Kidney (tissue), 14 donors: ENCODE results near the gene CRACDL. TPM values are rescaled to one million over a fixed set of nuclear protein-coding genes. Genes with fewer than 3 reads are reported as not detected.

Experiments used
- DNase-seq, 5 donors: peaks; one replicate each; pipeline ENCODE4 v3.0.0-alpha.2; 2013 to 2020
- FAIRE-seq: peaks from 2 replicates; lab custom pipeline; 2012; peaks lifted over from hg19 to GRCh38; lab: Jason Lieb, UNC
- H3K27ac ChIP-seq, 2 donors: one replicate each; pipeline ENCODE4 v1.7.0; 2013; ENCODE audit warnings: low read depth in 2 of 2, low read length in 2 of 2, inconsistent platforms in 1 of 2
- H3K27me3 ChIP-seq: one replicate; pipeline ENCODE4 v1.7.1; 2013; ENCODE audit warnings: low read length, inconsistent platforms; ENCODE audit not compliant: control insufficient read depth, insufficient read depth
- H3K36me3 ChIP-seq, 3 donors: one replicate each; pipeline versions ENCODE4 v1.7.0 to v1.7.1; 2013; ENCODE audit warnings: low read length in 3 of 3, control low read depth in 1 of 3, inconsistent platforms in 1 of 3; ENCODE audit not compliant: insufficient read depth in 3 of 3, control insufficient read depth in 2 of 3
- H3K4me1 ChIP-seq, 3 donors: one replicate each; pipeline versions ENCODE4 v1.7.0 to v1.7.1; 2013; ENCODE audit warnings: low read length in 3 of 3, inconsistent platforms in 1 of 3, low read depth in 1 of 3; ENCODE audit not compliant: control insufficient read depth in 2 of 3, insufficient read depth in 2 of 3
- H3K4me3 ChIP-seq, 3 donors: one replicate each; pipeline versions ENCODE4 v1.7.0 to v1.8.1; 2013; ENCODE audit warnings: low read length in 3 of 3, control low read depth in 1 of 3, inconsistent platforms in 1 of 3
- H3K9ac ChIP-seq, 3 donors: one replicate each; pipeline versions ENCODE4 v1.7.0 to v1.7.1; 2013; ENCODE audit warnings: low read length in 3 of 3, control low read depth in 1 of 3, inconsistent platforms in 1 of 3
- H3K9me3 ChIP-seq, 3 donors: one replicate each; pipeline versions ENCODE4 v1.7.0 to v1.7.1; 2013; ENCODE audit warnings: low read length in 3 of 3, control low read depth in 1 of 3, inconsistent platforms in 1 of 3; ENCODE audit not compliant: control insufficient read depth in 2 of 3, insufficient read depth in 1 of 3
- intact Hi-C: fragments of 100-400 bp; cut with DNase I; formaldehyde crosslinking; loops from one replicate; pipeline ENCODE4 v1.11.1; 2022
- polyA plus RNA-seq: library from polyadenylated mRNA; stranded (reverse); fragments of 350-450 nt; fragmentation: Illumina TruSeq; extraction: RNeasy Lipid Tissue Mini Kit (QIAGEN cat#74804); gene quantifications from one replicate; pipeline ENCODE4 v1.2.3, GENCODE V29; 2014; ENCODE audit warnings: low read depth, low replicate concordance; ENCODE audit not compliant: insufficient read depth
- total RNA-seq: library from RNA; stranded (reverse); fragmentation: NEBNext Ultra II Directional; extraction: Animal tissue kit (Norgen Biotek cat#: 25700); gene quantifications from one replicate; pipeline ENCODE4 v1.2.1, GENCODE V29; 2021
- TF ChIP-seq, protein P1 (sequence below): IDR thresholded peaks from 3 replicates; pipeline ENCODE4 v1.5.1; 2012; ENCODE audit warnings: mild to moderate bottlenecking, moderate library complexity, borderline replicate concordance; ENCODE audit not compliant: insufficient read depth; ENCODE audit errors: extremely low read depth
- donor health status: control.
- donor health status: control.
- donor health status: control.
- donor health status: control.
- donor health status: control.
- donor health status: DM: yes; HTN: yes; CAD: no.
- donor health status: Normal renal cell carcinoma (clear cell type).

The CRACDL gene
- total and polyA plus RNA-seq, 2 donors from 2014 or later = 4.3 to 14.8 TPM

DNA sequence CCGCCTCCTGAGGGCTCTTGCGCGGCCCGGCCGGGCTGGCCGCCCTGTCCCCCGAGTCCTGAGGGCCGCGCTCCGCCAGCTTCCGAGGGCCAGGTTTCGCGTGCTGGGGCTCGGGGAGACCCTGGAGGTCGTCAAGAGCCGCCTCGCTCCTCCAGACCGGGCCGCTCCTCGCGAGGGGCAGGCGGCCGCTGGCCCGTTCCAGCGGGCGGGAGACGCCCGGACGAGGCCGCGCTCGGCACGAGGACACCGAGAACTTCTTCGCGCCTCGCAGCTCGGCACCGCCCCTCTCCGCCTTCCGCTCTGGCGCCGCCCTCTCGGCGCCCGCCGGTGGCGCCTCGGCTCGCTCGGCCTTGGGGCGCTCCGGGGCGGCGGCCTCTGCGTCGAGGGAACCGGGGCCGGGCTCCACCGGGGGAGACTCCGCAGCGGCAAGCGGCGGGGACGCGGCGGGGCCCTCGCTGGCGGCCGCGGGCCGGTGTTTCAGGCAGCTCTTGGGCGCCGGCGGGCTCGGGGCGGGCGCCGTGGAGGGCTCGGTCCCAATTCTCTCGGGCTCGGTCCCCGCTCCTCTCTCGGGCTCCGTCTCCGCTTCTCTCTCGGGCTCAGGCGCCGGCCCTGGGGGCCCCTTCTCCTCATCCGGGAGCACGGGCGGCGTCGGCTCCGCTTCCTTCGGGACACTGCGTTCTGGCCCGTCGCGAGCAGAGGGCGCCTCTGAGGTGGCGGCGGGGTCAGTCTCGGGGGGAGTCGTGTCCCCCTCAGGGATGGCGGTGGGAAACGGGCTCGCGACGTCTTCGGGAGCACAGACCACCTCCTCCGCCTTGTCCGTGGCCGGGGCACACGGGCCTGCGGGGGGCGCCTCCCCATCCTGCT lies 113.5 kb downstream of the CRACDL start:
- FAIRE-seq (no peak), DNase-seq (peak; percentile 57 to 86 (median 75))
- Histone ChIP-seq H3K9me3 (no peaks in the 10 kb centered on the region), H3K36me3 (no peaks in the 10 kb centered on the region), H3K4me3 (peak overlapping the region in 1 of 3 donors; percentile 37), H3K27me3 (no peaks in the 10 kb centered on the region), H3K4me1 (no peaks in the 10 kb centered on the region), H3K9ac (no peak overlapping the region), H3K27ac (peak overlapping the region; percentile 9 to 23)
- TF ChIP-seq, protein P1, sequence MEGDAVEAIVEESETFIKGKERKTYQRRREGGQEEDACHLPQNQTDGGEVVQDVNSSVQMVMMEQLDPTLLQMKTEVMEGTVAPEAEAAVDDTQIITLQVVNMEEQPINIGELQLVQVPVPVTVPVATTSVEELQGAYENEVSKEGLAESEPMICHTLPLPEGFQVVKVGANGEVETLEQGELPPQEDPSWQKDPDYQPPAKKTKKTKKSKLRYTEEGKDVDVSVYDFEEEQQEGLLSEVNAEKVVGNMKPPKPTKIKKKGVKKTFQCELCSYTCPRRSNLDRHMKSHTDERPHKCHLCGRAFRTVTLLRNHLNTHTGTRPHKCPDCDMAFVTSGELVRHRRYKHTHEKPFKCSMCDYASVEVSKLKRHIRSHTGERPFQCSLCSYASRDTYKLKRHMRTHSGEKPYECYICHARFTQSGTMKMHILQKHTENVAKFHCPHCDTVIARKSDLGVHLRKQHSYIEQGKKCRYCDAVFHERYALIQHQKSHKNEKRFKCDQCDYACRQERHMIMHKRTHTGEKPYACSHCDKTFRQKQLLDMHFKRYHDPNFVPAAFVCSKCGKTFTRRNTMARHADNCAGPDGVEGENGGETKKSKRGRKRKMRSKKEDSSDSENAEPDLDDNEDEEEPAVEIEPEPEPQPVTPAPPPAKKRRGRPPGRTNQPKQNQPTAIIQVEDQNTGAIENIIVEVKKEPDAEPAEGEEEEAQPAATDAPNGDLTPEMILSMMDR = peak; percentile 15
- intact Hi-C loops = no loop called here

DNA sequence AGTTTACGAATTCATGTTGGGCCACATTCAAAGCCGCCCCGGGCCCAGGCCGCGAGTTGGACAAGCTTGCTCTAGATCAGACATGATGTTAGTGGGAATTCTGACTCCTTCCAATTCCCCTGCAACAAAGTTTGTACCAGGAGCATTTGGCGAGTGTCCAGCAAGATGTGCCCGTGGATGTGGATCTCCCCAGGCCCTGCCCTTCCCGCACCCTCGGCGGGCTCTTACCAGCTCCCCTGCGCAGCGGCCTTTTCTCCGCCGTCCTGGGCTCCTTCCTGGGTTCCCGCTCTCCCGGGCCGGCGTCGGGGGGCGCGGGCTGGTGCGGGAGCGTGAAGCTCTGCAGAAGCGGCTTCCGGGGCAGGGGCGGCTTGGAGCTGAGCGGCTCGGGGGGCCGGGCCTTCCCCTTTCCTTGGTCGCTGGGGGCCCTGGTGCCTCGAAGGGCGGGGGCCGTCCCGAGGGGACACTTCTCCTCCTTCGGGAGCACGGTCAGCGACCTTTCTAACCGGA lies 114.3 kb downstream of the CRACDL start:
- H3K9ac ChIP-seq = no peak overlapping the region
- H3K4me1 ChIP-seq = no peaks in the 10 kb centered on the region
- no peaks in the 10 kb centered on the region for H3K27me3 ChIP-seq
- H3K9me3 ChIP-seq = no peaks in the 10 kb centered on the region
- intact Hi-C loops = no loop called here
- TF ChIP-seq, protein P1 = no peak
- H3K27ac ChIP-seq = no peak overlapping the region
- H3K4me3 ChIP-seq = no peak overlapping the region
- H3K36me3 ChIP-seq = no peaks in the 10 kb centered on the region
- DNase-seq (peak in 1 of 5 donors; percentile 67), FAIRE-seq (no peak)

DNA sequence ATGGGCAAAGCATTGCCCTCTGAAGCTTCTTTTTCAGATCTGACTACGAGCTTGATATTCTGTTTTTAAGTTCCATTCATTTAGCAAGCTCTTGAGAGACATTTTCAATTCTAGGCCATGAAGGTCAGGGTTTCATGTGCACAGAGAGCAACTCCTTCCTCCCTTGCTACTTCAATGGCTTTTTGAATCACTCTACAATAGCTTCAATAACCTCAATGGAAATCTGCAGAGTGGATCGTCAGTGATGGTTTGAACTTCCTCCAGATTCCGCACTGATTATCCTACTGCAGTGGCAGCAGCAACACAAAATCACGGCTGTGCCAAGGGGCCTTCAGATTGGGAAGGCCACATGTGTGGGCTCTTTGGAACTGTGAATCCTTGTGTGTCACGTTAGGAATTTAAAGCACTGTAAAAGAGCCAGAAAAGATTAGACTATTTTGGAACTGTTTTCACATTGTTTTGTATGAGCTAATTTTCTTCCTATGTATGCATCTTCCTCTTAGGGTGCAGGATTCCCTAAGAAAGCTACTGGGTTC lies 116.7 kb downstream of the CRACDL start:
- Histone ChIP-seq H3K9ac (no peak overlapping the region), H3K4me1 (no peaks in the 10 kb centered on the region), H3K9me3 (no peaks in the 10 kb centered on the region), H3K4me3 (no peak overlapping the region), H3K27ac (no peak overlapping the region), H3K27me3 (no peaks in the 10 kb centered on the region), H3K36me3 (no peaks in the 10 kb centered on the region)
- FAIRE-seq (no peak), DNase-seq (no peak)
- intact Hi-C loops = no loop called here
- TF ChIP-seq, protein P1 = no peak
